A549 (cell line): Measurements from ENCODE around the gene ACP4.
"Not testable (repeated sequence)": the region's sequence is repeated elsewhere in the genome, so short reads cannot be mapped to it uniquely, and the experiment has no call there.

Source experiments
- CBX8 ChIP-seq: fragments of 200-600 bp; sonication (generic); IDR thresholded peaks from 2 replicates; pipeline ENCODE4 v1.6.1; 2016
- CTCF ChIP-seq: fragments of >200 bp; sonication (Bioruptor Twin); formaldehyde crosslinking; IDR thresholded peaks from 3 replicates; pipeline ENCODE4 v1.5.1; 2016
- E2F6 ChIP-seq: IDR thresholded peaks from 2 replicates; pipeline ENCODE4 v1.6.1; 2012; ENCODE audit warnings: low read depth, borderline replicate concordance
- EHMT2 ChIP-seq: fragments of 200-600 bp; sonication (generic); IDR thresholded peaks from 2 replicates; pipeline ENCODE4 v1.6.1; 2016; ENCODE audit warnings: antibody characterized with exemption, low read depth, mild to moderate bottlenecking, moderate library complexity
- HOXA7 ChIP-seq: fragments of 250-450 bp; sonication (Bioruptor Pico); IDR thresholded peaks from 2 replicates; pipeline ENCODE4 v1.5.0; 2020; ENCODE audit warnings: mild to moderate bottlenecking, moderate library complexity
- NFE2L2 ChIP-seq: fragments of 150-350 bp; conservative IDR thresholded peaks from 2 replicates; pipeline ENCODE4 v1.6.1; 2014; ENCODE audit warnings: low read length
- POLR2AphosphoS2 ChIP-seq: conservative IDR thresholded peaks from 2 replicates; pipeline ENCODE4 v1.6.1; 2012; ENCODE audit warnings: low read length, improper control_type of control experiment, inconsistent platforms
- USF2 ChIP-seq: fragments of 450-650 bp; IDR thresholded peaks from 2 replicates; pipeline ENCODE4 v1.6.1; 2014; ENCODE audit warnings: antibody characterized with exemption
- ZFP36 ChIP-seq: fragments of 450-650 bp; IDR thresholded peaks from 2 replicates; pipeline ENCODE4 v1.6.1; 2014; ENCODE audit warnings: borderline replicate concordance; ENCODE audit not compliant: partially characterized antibody

GRCh38 chr19:50783848-50784152, 6.4 kb upstream of the ACP4 start:
- TF ChIP-seq CTCF; EHMT2; CBX8; NFE2L2; ZFP36; HOXA7 (CRISPR knock-in tag); POLR2AphosphoS2; USF2; E2F6: not testable (repeated sequence)
